IMR-90 (cell line): Measurements from ENCODE around the gene FAM168B. TPM values are rescaled to one million over a fixed set of nuclear protein-coding genes. Genes with fewer than 3 reads are reported as not detected.

ENCODE experiments used
- ATAC-seq: fragments of 200-7000 bp; cut with Tn5 transposase; 2 replicates; pipeline ENCODE4 v1.9.1; 2020; ENCODE audit warnings: low read depth, mild to moderate bottlenecking, moderate library complexity
- BruUV-seq: library from RNA; stranded (reverse); fragments of 400-500 nt; replicated peaks from 2 replicates; lab custom pipeline; 2021; lab: Mats Ljungman, UMichigan
- CTCF ChIA-PET: fragments of 300-600 bp; formaldehyde crosslinking; extraction: SDS; loops from one replicate; lab custom pipeline; 2021; ENCODE audit warnings: antibody characterized with exemption; lab: Yijun Ruan, JAX
- POLR2A ChIA-PET: fragments of 300-600 bp; sonication (Branson Sonifier 250); formaldehyde crosslinking; loops from one replicate; lab custom pipeline; 2022; ENCODE audit warnings: antibody characterized with exemption; ENCODE audit not compliant: unreplicated experiment; lab: Charles Lee
- DNase-seq: peaks from one replicate; pipeline ENCODE4 v3.0.0; 2013
- H2AFZ ChIP-seq: replicated peaks from 2 replicates; pipeline ENCODE3; 2013; ENCODE audit warnings: low read length, mild to moderate bottlenecking; ENCODE audit not compliant: poor library complexity
- H2AK5ac ChIP-seq: 2 replicates; pipeline ENCODE4 v1.6.1; 2013; ENCODE audit warnings: low read depth, low read length, inconsistent platforms
- H2AK9ac ChIP-seq: replicated peaks from 2 replicates; pipeline ENCODE3; 2013; ENCODE audit warnings: mild to moderate bottlenecking, low read depth, low read length, moderate library complexity; ENCODE audit not compliant: poor library complexity
- H2BK120ac ChIP-seq: 2 replicates; pipeline ENCODE4 v1.6.1; 2013; ENCODE audit warnings: low read depth, low read length, inconsistent platforms
- H2BK15ac ChIP-seq: 3 replicates; pipeline ENCODE4 v1.6.1; 2013; ENCODE audit warnings: low read depth, low read length, inconsistent platforms
- H2BK20ac ChIP-seq: 2 replicates; pipeline ENCODE4 v1.6.1; 2013; ENCODE audit warnings: low read depth, mild to moderate bottlenecking, inconsistent platforms, low read length, moderate library complexity
- H2BK5ac ChIP-seq: 2 replicates; pipeline ENCODE4 v1.6.1; 2013; ENCODE audit warnings: mild to moderate bottlenecking, low read depth, low read length, inconsistent platforms; ENCODE audit not compliant: poor library complexity, severe bottlenecking
- H3K14ac ChIP-seq: replicated peaks from 2 replicates; pipeline ENCODE4 v1.6.1; 2013; ENCODE audit warnings: low read depth, low read length, inconsistent platforms
- H3K18ac ChIP-seq: 2 replicates; pipeline ENCODE4 v1.6.1; 2013; ENCODE audit warnings: low read depth, low read length, control low read depth
- H3K23ac ChIP-seq: 2 replicates; pipeline ENCODE4 v1.6.1; 2013; ENCODE audit warnings: low read depth, low read length, inconsistent platforms
- H3K27ac ChIP-seq: 2 replicates; pipeline ENCODE4 v1.5.1; 2013; ENCODE audit warnings: mild to moderate bottlenecking, control low read depth, low read length; ENCODE audit not compliant: insufficient read depth
- H3K27me3 ChIP-seq: 2 replicates; pipeline ENCODE4 v1.6.1; 2013; ENCODE audit warnings: low read length; ENCODE audit not compliant: control insufficient read depth, insufficient read depth
- H3K36me3 ChIP-seq: 2 replicates; pipeline ENCODE4 v1.6.1; 2013; ENCODE audit warnings: low read length, mixed read lengths; ENCODE audit not compliant: control insufficient read depth, insufficient read depth
- H3K4ac ChIP-seq: 2 replicates; pipeline ENCODE4 v1.6.1; 2013; ENCODE audit warnings: low read depth, low read length, inconsistent platforms
- H3K4me1 ChIP-seq: 2 replicates; pipeline ENCODE4 v1.6.1; 2013; ENCODE audit warnings: low read length, mixed read lengths; ENCODE audit not compliant: control insufficient read depth, insufficient read depth
- H3K4me2 ChIP-seq: 2 replicates; pipeline ENCODE4 v1.6.1; 2013; ENCODE audit warnings: low read depth, mild to moderate bottlenecking, control low read depth, low read length, moderate library complexity
- H3K4me3 ChIP-seq: 2 replicates; pipeline ENCODE4 v1.5.1; 2013; ENCODE audit warnings: low read depth, mild to moderate bottlenecking, control low read depth, low read length, moderate library complexity; ENCODE audit not compliant: insufficient read depth
- H3K56ac ChIP-seq: 2 replicates; pipeline ENCODE4 v1.6.1; 2013; ENCODE audit warnings: low read length, inconsistent platforms; ENCODE audit not compliant: insufficient read depth; ENCODE audit errors: extremely low read depth
- H3K79me1 ChIP-seq, 2 experiments: 2 replicates each; pipeline ENCODE4 v1.6.1; 2013; ENCODE audit warnings: low read length in 2 of 2, inconsistent platforms in 1 of 2, low read depth in 1 of 2
- H3K9ac ChIP-seq: 2 replicates; pipeline ENCODE4 v1.6.1; 2013; ENCODE audit warnings: low read depth, low read length, control low read depth
- H3K9me1 ChIP-seq: 2 replicates; pipeline ENCODE4 v1.6.1; 2013; ENCODE audit warnings: low read length, inconsistent platforms; ENCODE audit not compliant: insufficient read depth
- H3K9me3 ChIP-seq: 2 replicates; pipeline ENCODE4 v1.6.1; 2013; ENCODE audit warnings: low read length; ENCODE audit not compliant: control insufficient read depth, insufficient read depth
- H4K20me1 ChIP-seq: 2 replicates; pipeline ENCODE4 v1.6.1; 2013; ENCODE audit warnings: low read length, inconsistent platforms; ENCODE audit not compliant: insufficient read depth
- H4K5ac ChIP-seq: 2 replicates; pipeline ENCODE4 v1.6.1; 2013; ENCODE audit warnings: mild to moderate bottlenecking, low read depth, low read length, control low read depth
- H4K8ac ChIP-seq, 2 experiments: 2 replicates each; pipeline ENCODE4 v1.6.1; 2013; ENCODE audit warnings: low read depth in 2 of 2, low read length in 2 of 2, control low read depth in 1 of 2, inconsistent platforms in 1 of 2
- H4K91ac ChIP-seq: 2 replicates; pipeline ENCODE4 v1.6.1; 2013; ENCODE audit warnings: low read depth, low read length, inconsistent platforms; ENCODE audit not compliant: insufficient read depth
- CEBPB ChIP-seq: IDR thresholded peaks from 2 replicates; pipeline ENCODE4 v1.6.1; 2012; ENCODE audit warnings: low read depth, low read length, improper control_type of control experiment
- WGBS, 2 experiments: methylation state at CpG; one replicate each; pipeline versions ENCODE4 v1.1.5 to v1.1.7; 2013; ENCODE audit warnings: missing lambda C conversion rate in 2 of 2; ENCODE audit not compliant: insufficient read length in 1 of 2; ENCODE audit errors: extremely low coverage in 2 of 2; 5-methylcytosine and 5-hydroxymethylcytosine counted together
- dilution Hi-C: fragments of 300-500 bp; cut with HindIII; formaldehyde crosslinking; loops from one replicate; pipeline ENCODE4 v1.14.3; 2018; ENCODE audit warnings: low sequenced_read_pairs; ENCODE audit not compliant: unreplicated experiment
- in situ Hi-C: fragments of 300-500 bp; cut with MboI; formaldehyde crosslinking; loops from 3 replicates; pipeline ENCODE4 v1.14.3; 2019; ENCODE audit warnings: low sequenced_read_pairs, inconsistent platforms, mixed read lengths
- intact Hi-C: fragments of 100-400 bp; cut with micrococcal nuclease; formaldehyde crosslinking; loops from 2 replicates; pipeline ENCODE4 v1.10.0; 2022
- polyA plus RNA-seq, 3 experiments: library from polyadenylated mRNA; depleted of rRNA; stranded (reverse); fragments of >200 nt; gene quantifications; 2 replicates each; pipeline ENCODE4 v1.2.3, GENCODE V29; 2012; ENCODE audit warnings: low replicate concordance in 1 of 3
- total RNA-seq: library from RNA; depleted of rRNA; stranded (reverse); fragments of >200 nt; gene quantifications from 2 replicates; pipeline ENCODE4 v1.2.3, GENCODE V29; 2012

FAM168B gene
- total and polyA plus RNA-seq, 2 of the 4 experiments (the other 2 are of a cell fraction): 76.4 to 106 TPM

GRCh38 chr2:131026919-131027318, 66.3 kb downstream of the FAM168B start:
- no peak overlapping the region for H2AFZ ChIP-seq
- no peak overlapping the region for H3K56ac ChIP-seq
- H3K79me1 ChIP-seq: no peaks in the 10 kb centered on the region
- no peak for DNase-seq
- H4K20me1 ChIP-seq: no peaks in the 10 kb centered on the region
- H3K18ac ChIP-seq: no peak overlapping the region
- dilution Hi-C loops (no loop called here), in situ Hi-C loops (no loop called here), intact Hi-C loops (no loop called here)
- no peak overlapping the region for H2AK9ac ChIP-seq
- no peak overlapping the region for H3K4me2 ChIP-seq
- no peak overlapping the region for H2BK15ac ChIP-seq
- no peak overlapping the region for H4K5ac ChIP-seq
- no TSS peak for BruUV-seq
- 53% methylated on average over 3 of the region's 5 CpGs; no CpG with 5 or more reads in 1 of the 2 experiments for WGBS, 2 experiments
- peaks cover 6% of the 10 kb centered on the region; the same call in 1 of the 2 replicates for H3K9me3 ChIP-seq
- no peak for ATAC-seq
- no peak overlapping the region for H3K14ac ChIP-seq
- H3K4me3 ChIP-seq: no peak overlapping the region
- no peak overlapping the region for H2BK20ac ChIP-seq
- H2BK120ac ChIP-seq: no peak overlapping the region
- H4K91ac ChIP-seq: no peak overlapping the region
- no peaks in the 10 kb centered on the region for H3K9me1 ChIP-seq
- no peak overlapping the region for H3K4ac ChIP-seq
- no peak overlapping the region for H3K23ac ChIP-seq
- no peak for TF ChIP-seq CEBPB
- H3K36me3 ChIP-seq: no peaks in the 10 kb centered on the region
- no peak overlapping the region for H3K27ac ChIP-seq
- no peak overlapping the region for H3K9ac ChIP-seq
- CTCF ChIA-PET: no interaction called here
- H4K8ac ChIP-seq: no peak overlapping the region
- H3K27me3 ChIP-seq: no peaks in the 10 kb centered on the region; the same call in 1 of the 2 replicates
- no peak overlapping the region for H2BK5ac ChIP-seq
- H2AK5ac ChIP-seq: no peak overlapping the region
- POLR2A ChIA-PET: no interaction called here
- no peaks in the 10 kb centered on the region for H3K4me1 ChIP-seq
